Glomerular visceral epithelial cell (primary cell): ENCODE measurements around the gene SPOCK1.

Source experiments
- DNase-seq: peaks from one replicate; pipeline ENCODE4 v3.0.0-alpha.2; 2016; ENCODE audit errors: extremely low spot score

The SPOCK1 gene

DNA sequence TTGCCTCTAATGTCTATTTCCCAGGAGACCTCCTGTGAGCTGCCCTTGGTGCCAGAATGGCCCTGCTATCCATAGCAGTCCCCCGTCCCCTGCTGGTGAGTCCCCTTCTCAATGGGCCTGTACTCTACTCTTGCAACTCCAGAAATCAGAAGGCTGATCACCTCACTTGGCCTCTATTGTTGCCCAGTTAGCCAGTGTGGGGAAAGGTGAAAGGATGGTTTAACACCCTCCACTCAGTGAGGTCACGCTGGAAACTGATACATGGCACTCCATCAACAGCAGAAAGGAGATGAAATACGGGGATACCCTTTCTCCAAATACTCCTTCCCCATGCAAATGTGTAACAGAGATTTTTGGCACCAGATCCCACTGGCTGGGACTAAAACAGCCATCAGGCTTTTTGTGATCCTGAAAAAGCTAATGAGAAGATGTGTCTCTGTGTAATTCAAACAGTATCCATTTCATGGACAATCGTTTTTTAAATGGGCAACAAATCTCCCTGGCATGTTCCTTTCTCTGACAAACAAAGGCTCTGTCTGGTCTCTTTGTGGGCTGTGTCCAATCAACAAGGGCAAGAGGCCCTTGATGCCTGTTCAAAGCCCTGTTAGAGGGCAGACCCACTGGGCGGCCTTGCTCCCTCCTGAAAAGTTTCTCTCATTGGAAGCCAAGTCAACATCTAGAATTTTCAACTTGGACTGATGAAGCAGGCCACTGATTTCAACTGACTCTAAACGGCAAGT lies 343.7 kb downstream of the SPOCK1 start:
- DNase-seq, result no peak

DNA sequence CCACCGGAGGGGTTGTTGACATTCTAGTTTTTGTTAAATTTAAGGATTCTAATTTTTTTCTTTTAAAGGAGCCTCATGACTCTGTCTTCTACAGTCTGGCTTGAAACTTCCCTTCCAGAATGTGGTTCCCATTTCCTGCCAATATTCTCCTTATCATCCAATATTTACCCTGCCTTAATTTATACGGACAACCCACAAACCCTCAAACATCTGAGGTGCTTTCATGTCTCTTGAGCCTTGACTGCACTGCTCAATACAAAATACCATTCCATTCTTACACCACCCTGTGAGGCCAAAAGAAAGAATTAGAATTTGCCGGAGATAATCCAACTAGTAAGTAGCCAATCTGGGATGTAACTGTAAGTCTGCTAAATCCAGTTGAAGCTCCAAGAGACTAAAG lies 346.5 kb downstream of the SPOCK1 start:
- no peak for DNase-seq

DNA sequence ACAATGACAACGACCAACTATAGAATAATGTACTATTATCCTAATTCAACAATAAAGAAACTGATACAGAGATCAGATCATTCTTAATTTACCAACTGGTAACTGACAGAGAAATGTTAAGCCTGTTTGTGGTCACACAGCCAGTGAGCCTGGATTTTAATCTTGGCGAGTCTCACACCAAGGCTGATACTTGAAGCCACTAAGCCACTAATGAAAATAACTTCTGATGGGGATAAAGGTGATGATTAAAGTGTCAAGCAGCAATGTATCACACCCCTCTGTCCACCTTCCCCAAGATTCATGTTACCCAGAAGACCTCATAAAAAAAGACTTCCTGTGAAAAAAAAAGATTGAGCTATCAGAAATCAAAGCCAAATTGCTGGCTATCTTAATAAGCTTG lies 350.5 kb downstream of the SPOCK1 start:
- no peak for DNase-seq

DNA sequence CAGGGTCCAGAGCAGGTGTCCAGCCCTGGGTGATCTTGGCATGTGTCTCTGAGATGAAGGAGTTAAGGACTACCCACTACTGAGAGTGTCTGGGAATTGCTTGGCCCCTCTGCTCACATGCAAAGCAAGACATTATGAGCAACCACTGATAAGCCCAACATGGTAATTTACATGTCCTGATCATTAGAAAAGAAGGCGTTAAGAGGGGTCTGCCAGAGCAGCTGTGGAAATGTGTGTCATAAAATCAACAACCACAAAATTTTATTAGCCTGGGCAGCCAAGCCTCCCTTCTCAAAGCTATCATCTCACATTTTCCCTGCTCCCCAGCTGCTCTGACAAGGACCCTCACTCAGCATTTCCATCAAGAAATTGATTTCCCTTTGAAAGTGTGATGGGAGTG lies 351.0 kb downstream of the SPOCK1 start:
- peak; percentile 55 for DNase-seq

DNA sequence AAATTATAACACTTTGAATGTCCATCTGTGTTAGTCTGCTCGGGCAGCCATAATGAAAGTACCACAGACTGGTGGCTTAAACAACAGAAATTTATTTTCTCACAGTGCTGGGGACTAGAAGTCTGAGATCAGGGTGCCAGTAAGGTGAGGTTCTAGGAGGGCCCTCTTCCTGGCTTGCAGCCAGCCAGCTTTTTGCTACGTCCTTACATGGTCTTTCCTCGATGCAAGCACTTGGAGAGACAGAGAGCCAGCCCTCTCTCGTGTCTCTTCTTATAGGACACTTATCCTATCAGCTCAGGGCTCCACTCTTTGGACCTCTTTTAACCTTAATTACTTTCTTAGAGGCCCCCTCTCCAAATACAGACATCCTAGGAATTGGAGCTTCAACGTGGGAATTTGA lies 351.8 kb downstream of the SPOCK1 start:
- peak; percentile 21 for DNase-seq

DNA sequence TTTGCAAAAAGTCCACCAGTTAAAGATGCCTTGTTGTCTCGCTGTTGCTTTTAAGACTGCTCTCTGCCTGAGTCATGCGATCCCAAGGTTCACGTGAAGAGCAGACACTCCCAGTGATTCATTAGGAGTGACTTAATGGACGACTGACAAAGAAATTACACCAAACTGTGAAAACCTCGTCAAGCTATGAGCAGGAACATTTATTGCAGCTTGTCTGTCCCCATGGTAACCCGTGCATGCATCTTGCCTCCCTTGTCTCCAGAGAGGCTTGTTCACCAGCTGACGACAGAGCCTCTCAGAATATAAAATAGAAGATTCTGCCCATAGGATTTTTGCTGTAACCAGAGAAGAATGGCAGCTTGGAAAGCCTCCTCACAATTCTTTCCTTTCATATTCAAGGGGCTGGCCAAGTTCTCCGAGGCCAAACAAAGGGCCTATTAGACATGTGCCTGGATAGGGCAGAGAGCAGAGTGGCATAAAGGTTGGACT lies 352.7 kb downstream of the SPOCK1 start:
- DNase-seq, result peak; percentile 97

DNA sequence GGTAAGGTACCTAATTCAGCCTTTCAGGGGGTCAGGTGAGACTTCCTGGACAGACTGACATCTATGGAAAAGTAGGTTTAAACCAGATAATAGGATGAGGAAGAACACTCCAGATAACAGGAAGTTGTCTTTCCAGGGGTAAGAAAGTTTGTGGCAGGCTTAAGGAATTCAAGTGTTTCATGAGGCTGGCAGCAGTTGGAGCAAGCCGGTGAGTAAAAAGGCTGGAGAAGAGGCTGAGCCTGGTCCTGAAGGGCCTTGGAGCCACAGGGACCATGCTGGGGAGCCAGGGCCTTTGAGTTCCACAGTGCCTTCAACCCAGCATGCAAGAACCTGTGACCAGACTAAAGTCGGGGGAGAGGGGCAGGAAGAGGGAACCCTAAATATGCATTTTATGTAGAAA lies 353.4 kb downstream of the SPOCK1 start:
- DNase-seq, result peak; percentile 34

DNA sequence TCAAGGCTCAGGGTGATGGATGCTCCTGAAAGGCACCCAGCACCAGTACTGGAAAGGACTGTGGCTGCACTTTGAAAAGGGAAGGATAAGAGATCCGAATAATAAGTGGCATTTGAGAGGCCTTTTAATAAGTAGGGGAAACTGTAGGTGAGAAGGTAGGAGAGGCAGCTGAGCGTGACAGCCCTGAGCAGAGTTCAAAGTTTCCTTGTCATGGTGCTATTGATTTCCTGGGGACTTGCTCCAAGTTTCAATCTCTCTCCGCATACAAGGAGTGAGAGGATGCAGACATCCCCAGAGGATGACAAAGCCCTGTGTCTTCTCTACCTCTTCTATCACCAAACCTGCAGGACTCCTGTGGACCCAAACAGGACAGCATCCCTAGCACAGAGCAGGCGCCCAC lies 354.5 kb downstream of the SPOCK1 start:
- peak; percentile 6 for DNase-seq

DNA sequence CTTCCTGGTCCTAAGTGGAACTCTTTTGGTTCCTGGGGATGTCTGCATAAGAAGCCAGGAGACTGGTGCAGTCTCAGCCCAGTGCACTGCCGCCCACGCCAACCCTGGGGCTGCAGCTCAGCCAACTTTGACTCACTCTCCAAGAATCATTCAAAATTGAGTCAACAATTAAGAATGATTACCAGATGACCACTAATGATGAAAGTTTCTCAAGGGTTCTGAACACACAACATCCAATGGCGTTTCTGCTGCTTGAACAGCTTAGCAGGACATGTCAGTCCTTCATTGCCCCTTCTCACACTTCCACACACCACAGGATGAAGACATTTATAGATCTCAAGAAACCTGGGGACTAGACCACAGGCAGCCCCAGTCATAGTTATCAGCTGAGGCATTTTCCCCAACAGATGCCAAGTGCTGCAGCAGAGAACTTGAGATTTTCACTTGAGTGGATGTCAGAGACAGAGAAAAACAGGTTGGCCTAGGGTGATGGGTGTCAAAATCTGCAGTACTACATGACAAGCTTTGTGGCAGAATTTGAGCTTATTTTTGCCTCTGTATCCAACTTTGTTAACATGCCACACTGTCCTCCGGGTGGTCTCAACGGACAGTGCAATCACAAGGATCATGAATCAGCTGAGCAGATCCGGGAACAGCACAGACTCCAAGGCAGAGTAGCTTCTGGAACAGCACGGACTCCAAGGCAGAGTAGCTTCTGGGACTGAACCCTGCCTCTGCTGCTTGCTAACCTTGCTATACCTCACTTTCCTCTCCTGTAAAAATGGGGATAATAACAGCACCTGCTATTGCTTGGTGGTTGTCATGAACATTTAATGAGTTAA lies 356.1 kb downstream of the SPOCK1 start:
- peak; percentile 92 for DNase-seq

DNA sequence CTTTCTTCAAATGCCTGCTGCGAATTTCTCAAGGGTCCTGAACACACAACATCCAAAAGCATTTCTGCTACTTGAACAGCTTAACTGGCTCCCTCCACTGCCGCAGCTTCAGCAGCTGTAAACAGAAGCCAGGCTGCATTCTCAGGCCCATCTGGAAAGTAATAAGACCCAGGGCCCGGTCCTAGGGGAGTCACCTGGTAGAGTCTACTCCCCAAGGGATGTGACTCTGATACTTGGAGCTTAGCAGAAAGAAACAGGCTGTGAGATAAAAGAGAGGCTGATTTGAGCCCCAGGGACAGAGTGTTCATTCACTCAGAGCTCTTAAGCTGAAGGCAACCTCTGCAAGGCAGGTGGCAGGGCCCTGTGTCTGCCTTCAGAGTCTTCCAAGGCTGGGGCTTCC lies 356.8 kb downstream of the SPOCK1 start:
- DNase-seq, result no peak

DNA sequence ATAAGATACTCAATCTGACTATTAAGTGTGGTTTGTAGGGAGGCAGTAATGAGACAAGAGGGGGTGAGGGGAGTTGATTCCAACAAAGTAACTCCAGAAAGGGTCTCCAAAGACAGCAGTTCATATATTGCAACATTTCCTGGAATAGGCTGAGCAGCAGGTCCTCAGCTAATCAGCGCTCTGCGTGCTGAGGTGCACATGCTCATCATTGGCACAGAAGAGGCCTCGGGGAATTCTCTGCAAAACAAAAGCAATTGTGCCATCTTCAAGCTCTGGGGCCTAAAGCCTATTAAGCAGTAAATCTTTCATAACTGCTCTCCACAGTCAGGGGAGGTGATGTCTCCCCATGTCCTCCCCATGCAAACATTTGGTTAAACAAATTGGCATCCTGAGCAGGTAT lies 357.3 kb downstream of the SPOCK1 start:
- no peak for DNase-seq

DNA sequence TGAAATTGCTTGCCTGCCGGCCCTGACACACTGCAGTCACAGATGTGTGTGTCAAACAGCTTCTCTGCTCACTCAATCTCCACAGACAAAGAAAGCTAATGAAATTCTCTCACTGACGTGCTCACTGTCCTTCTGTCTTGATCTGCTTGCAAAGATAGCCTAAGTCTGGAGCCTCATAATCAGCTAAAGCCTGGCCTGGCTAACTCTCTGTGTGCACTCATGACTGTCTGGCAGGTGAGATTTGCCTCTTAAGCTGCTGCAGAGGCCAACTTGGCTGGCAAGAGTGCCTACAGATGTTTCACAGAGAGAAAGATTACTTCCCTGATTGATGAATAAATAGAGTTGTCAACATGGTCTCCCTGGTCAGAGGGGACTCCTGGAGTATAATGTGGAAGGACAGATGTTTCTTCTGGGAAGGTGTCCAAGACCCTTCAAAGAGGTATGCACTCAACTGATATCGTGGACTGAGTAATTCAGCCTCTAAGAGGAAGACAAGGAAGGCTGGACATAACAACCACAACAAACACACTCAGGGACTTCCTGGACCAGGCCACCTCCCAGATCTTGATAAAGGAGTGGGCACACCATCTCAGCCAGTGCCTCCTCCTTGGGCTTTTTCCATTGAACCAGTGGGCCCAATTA lies 362.0 kb downstream of the SPOCK1 start:
- DNase-seq, result no peak

DNA sequence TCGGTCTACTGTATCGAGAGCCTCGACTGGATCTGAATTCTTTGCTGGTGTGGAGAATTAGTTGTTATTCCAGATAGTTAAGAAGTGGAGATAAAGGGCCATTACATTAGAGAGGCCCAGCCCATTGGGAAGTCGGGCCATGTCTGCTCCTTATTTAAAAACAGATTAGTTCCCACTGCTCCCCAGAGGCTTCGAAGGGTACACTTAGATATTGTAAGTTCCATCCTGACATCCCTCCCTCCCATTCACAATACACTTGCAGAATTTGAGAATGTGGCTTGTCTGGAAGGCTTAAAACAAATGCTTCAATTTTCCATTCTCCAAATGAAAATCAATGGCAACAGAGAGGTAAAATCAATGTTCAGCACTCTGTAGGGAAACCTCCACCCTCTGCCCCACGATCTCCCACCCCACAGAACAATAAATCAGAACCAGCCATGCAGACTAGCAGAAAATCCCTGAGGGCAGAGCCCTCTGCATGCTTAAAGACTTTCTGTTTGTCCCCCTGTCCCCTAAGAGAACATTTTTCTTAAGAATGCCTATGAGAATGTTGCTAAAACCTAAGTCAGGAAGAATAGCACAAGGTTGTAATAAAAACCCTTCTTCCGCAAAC lies 364.1 kb downstream of the SPOCK1 start:
- no peak for DNase-seq

DNA sequence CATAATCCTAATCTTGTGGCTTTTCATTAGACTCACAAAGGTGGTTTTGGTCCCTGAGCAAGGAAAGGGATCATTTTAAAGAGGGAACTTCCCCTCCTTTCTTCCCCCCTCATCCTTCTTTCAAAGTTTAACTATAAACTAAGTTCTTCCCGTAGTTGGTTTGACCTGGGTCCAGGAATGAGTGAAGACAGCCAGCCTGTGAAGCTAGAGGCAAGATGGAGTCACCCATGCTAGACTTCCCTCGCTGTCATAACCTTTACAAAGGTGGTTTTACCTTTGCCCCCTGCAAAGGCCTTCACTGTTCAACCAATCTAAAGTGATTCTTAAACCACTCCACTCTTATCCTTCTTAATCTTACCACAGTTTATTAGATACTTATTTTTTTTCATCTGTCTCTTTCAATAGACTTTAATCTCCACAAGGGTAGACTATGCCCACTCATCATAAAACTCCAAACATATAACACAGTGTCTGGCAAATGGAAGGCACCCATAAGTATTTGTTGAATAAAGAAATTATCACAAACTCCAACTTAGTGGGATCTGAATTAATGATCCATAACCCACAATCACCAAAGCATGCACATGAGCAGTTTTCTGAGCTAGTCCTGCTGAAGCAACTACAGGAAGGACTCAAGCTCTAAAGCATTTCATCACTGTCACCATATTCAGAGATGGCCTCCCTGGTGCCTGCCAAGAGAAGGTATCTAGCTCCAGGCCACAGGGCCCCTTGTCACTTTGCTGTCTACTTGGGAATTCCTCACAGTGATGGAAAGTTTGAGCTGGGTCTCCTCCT lies 369.0 kb downstream of the SPOCK1 start:
- peak; percentile 86 for DNase-seq

DNA sequence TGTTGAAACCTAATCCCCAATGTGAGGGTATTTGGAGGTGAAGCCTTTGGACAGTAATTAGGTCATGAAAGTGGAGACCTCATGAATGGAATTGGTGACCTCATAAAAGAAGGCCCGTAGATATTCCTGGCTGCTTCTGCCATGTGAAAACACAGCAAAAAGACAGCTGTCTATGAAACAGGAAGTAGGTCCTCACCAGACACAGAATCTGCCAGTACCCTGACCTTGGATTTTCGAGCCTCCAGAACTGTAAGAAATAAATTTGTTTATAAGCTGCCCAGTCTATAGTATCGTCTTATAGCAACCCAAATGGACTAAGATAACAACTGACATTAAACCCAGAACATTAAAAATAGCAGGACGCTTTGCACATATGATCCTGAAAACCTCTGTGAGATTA lies 371.1 kb downstream of the SPOCK1 start:
- DNase-seq, result no peak

DNA sequence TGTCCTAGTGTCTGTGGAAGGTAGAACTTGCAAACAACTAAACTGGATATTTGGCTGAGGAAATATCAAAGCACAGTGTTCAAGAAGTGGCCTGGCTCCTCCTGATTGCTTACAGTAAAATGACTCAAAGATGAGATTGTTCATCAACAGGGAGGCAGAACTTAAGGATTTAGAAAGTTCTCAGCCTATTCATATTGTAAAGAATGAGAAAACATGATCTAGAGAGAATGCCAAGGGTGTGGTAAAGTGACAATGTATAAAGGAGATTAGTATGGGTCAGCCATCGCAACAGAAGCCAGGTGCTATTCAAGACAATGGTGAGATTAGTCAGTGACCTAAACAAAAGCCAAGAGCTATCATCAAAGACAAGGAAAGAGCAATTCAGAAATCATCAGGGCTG lies 372.3 kb downstream of the SPOCK1 start:
- no peak for DNase-seq

DNA sequence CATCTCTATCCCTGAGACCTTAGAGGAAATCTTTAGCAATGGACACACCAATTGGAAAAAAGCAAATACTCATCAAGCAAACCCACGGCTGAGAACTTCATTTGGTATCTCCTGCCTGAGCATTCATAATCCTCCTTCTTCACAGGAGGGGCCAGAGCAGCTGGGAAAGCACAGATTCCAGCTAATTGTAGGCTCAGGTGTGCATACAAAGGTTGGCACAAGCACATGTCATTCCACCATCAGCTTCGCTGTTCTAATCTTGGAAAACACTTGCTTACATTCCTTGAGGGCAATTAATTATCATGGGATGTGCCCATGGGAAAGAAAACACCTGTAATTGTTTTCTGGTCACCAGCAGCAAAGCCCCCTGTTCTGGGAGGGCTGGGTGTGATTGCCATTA lies 376.6 kb downstream of the SPOCK1 start:
- no peak for DNase-seq

DNA sequence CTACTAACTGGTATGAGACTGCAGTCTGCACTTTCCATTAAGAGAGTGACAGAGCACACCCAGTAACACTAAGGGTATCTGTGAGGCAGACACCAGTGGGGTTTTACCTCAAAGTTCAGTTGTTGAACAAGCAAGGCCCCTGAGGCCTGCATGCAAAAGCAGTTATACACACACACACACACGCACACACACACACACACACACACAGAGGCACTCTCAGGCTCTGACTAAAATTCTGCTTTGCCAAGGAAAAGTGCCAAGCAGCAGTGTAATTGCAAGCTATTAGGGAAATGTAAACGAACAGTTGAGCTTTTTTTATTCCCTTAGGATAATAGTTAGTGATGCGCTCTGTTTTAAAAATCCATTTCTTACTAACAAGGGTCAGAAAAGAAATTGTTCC lies 377.1 kb downstream of the SPOCK1 start:
- DNase-seq, result no peak

DNA sequence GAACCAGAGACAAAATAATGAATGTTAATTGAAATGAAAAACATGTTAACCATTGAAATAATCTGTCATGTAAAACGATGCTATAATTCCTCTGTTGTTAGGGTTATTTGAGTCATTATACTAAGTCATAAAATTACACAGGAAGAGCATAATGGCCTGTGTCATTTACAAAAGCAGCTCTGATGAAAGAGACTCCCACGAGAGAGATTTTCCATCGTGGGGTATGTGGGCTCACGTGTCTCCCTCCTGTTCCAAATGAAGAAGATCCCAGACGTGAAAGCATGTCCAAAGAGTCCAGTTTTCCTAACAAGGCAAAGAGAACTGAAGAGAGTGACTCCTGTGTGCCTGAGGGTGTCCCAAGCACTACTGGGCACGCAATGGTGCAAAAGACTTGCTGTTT lies 379.8 kb downstream of the SPOCK1 start:
- DNase-seq, result no peak

DNA sequence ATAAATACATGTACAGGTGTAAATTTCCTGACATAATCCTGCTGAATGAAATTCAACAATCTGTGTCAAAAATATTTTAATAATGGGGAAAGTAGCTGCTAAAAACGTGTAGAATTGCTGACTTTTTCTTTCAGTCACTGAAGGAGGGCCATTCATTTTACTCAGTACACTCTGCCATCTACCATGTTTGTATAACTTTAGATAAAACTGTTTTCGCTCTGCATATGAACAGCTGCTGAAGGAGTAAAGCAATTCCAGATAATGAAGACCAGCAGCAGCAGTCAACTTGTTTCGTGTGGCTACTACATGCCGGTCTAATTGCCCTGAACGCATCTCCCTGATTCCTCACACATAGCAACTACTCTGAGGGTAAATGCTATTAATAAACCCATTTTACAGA lies 380.5 kb downstream of the SPOCK1 start:
- DNase-seq, result no peak

DNA sequence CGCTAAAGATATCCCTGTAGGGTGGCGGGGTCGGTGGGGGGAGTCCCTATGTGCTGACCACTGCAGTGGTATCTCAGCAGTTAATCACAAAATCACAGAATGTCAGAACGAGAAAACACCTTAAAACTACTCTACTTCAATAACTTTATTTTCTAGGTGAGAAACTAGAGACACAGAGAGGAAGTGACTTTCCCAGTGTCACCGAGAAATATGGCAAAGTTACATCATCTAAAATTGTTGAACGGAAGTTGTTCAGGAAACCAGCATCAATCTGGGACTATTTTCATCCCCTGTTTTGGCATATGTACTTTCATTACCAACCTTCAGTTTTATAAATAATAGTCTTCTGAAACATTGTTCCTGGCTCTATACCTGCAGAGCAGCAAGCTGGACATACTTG lies 384.0 kb downstream of the SPOCK1 start:
- no peak for DNase-seq
